MCF 10A (cell line): ENCODE measurements around the gene FTCD. TPM values are rescaled to one million over a fixed set of nuclear protein-coding genes. Genes with fewer than 3 reads are reported as not detected.
"Not testable (repeated sequence)": the region's sequence is repeated elsewhere in the genome, so short reads cannot be mapped to it uniquely, and the experiment has no call there.

Experiments used
- BruUV-seq: library from RNA; stranded (reverse); fragments of 400-500 nt; replicated peaks from 2 replicates; lab custom pipeline; 2021; lab: Mats Ljungman, UMichigan
- CTCF ChIA-PET: fragments of 300-600 bp; sonication (Branson Sonifier 250); formaldehyde crosslinking; extraction: SDS; loops from one replicate; lab custom pipeline; 2021; ENCODE audit warnings: antibody characterized with exemption, inconsistent platforms; lab: Yijun Ruan, JAX
- POLR2A ChIA-PET: fragments of 300-600, 350-650 bp; sonication (Branson Sonifier 250); formaldehyde crosslinking; extraction: SDS; loops from one replicate; lab custom pipeline; 2020; ENCODE audit warnings: antibody characterized with exemption, inconsistent platforms; lab: Yijun Ruan, JAX
- DNase-seq: peaks from one replicate; pipeline ENCODE4 v3.0.0-alpha.2; 2018; ENCODE audit not compliant: unreplicated experiment
- H3K27ac Mint-ChIP-seq: one replicate; pipeline ENCODE4 v1.8.0; 2022; ENCODE audit warnings: mild to moderate bottlenecking, low read depth, mixed read lengths; ENCODE audit not compliant: unreplicated experiment
- H3K27me3 Mint-ChIP-seq: one replicate; pipeline ENCODE4 v1.8.0; 2022; ENCODE audit warnings: mixed read lengths; ENCODE audit not compliant: insufficient read depth, unreplicated experiment
- H3K36me3 Mint-ChIP-seq: one replicate; pipeline ENCODE4 v1.8.0; 2022; ENCODE audit warnings: mild to moderate bottlenecking, moderate library complexity, mixed read lengths; ENCODE audit not compliant: insufficient read depth, unreplicated experiment
- H3K4me1 Mint-ChIP-seq: one replicate; pipeline ENCODE4 v1.8.0; 2022; ENCODE audit warnings: mixed read lengths; ENCODE audit not compliant: insufficient read depth, unreplicated experiment
- H3K4me3 Mint-ChIP-seq: one replicate; pipeline ENCODE4 v1.8.0; 2022; ENCODE audit warnings: mild to moderate bottlenecking, moderate library complexity, mixed read lengths; ENCODE audit not compliant: unreplicated experiment
- H3K9me3 Mint-ChIP-seq: one replicate; pipeline ENCODE4 v1.8.0; 2022; ENCODE audit warnings: mixed read lengths; ENCODE audit not compliant: unreplicated experiment
- intact Hi-C: fragments of 100-400 bp; cut with micrococcal nuclease; formaldehyde crosslinking; loops from 2 replicates; pipeline ENCODE4 v1.14.1; 2022
- total RNA-seq: library from RNA; stranded (reverse); gene quantifications from 2 replicates; pipeline ENCODE4 v1.2.3, GENCODE V29; 2022
- TF ChIP-seq, protein P1 (sequence below): fragments of 200-600 bp; IDR thresholded peaks from one replicate; pipeline ENCODE4 v1.8.0; 2022; ENCODE audit warnings: antibody characterized with exemption, mild to moderate bottlenecking; ENCODE audit not compliant: unreplicated experiment

FTCD gene
- total RNA-seq, 1 experiment from 2014 or later: not detected

DNA sequence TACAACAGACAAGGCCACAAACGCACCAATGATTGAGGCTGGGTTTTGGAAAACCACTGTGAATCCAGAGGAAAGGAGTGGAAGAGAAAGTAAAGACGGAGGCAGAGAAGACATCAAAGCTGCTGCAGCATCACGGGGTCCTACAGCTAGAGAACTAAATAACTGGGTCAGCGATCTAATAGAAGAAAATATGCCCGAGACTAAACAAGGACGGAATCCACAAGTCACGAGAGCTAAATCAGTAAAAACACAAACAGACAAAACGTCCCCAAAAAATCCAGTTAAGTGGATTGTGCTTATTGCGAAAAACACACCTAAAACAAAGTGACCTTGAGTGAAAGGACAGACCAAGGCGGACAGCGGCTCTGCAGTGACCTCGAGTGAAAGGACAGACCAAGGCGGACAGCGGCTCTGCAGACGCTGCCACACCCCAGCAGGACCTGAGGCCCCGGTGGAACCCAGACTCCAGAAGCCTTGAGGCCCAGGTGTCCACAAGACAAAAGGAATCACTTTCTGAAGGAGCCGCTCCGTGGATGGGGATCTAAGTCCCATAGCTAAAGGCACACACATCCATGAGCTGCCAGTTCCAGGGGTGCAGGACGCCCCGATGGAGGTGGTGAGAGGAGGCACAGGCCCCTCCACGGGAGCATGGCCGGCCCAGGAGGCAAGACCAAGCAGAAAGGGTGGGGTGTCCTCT, 6.0 kb downstream of the FTCD start:
- Mint-ChIP-seq H3K9me3 (no peaks in the 10 kb centered on the region), H3K27me3 (no peaks in the 10 kb centered on the region), H3K4me1 (no peaks in the 10 kb centered on the region), H3K36me3 (no peaks in the 10 kb centered on the region), H3K4me3 (no peak overlapping the region), H3K27ac (no peak overlapping the region)
- CTCF ChIA-PET: interaction anchor here (0.7 kb wide), 1 partner anchor 33 kb away, joined by 3 read pairs; no protein-coding TSS in a partner anchor
- DNase-seq: no peak
- POLR2A ChIA-PET: no interaction called here
- TF ChIP-seq, protein P1, sequence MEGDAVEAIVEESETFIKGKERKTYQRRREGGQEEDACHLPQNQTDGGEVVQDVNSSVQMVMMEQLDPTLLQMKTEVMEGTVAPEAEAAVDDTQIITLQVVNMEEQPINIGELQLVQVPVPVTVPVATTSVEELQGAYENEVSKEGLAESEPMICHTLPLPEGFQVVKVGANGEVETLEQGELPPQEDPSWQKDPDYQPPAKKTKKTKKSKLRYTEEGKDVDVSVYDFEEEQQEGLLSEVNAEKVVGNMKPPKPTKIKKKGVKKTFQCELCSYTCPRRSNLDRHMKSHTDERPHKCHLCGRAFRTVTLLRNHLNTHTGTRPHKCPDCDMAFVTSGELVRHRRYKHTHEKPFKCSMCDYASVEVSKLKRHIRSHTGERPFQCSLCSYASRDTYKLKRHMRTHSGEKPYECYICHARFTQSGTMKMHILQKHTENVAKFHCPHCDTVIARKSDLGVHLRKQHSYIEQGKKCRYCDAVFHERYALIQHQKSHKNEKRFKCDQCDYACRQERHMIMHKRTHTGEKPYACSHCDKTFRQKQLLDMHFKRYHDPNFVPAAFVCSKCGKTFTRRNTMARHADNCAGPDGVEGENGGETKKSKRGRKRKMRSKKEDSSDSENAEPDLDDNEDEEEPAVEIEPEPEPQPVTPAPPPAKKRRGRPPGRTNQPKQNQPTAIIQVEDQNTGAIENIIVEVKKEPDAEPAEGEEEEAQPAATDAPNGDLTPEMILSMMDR: no peak
- no TSS peak for BruUV-seq
- intact Hi-C loops: no loop called here

DNA sequence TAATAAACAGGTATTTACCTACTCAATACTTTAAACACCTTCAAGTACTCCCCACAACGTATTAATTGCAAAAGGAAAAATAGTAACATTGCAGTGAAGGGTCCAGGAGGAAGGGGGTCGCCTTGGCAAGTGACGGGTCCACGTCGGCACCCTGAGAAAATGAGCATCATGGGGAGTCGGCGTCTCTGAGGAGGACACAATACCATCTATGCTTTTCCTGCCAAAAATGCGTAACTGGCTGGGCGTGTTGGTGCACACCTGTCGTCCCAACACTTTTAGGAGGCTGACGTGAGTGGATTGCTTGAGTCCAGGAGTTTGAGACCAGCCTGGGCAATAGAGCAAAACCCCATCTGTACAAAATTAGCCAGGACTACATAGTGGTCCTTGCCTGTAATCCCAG, 7.3 kb downstream of the FTCD start:
- ChIA-PET CTCF (no interaction called here), POLR2A (no interaction called here)
- Mint-ChIP-seq H3K27me3 (no peaks in the 10 kb centered on the region), H3K27ac (peak overlapping the region; percentile 39), H3K36me3 (no peaks in the 10 kb centered on the region), H3K4me1 (peaks cover 7% of the 10 kb centered on the region), H3K4me3 (no peak overlapping the region), H3K9me3 (no peaks in the 10 kb centered on the region)
- TF ChIP-seq, protein P1: no peak
- no TSS peak for BruUV-seq
- intact Hi-C loops: no loop called here
- no peak for DNase-seq

DNA sequence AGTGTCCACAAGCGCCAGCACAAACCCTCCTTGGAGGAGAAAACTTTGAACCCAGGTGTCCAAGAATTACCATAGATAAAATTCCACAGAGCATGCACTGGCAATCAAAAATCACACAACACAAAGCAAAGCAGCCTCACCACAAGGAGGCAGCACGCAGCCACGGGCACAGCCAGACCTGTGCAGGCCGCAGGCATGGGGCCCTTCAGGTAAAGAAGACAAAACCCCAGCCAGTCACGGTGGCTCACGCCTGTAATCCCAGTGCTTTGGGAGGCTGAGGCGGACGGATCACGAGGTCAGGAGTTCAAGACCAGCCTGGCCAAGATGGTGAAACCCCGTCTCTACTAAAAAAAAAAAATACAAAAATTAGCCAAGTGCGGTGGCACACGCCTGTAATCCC, 8.0 kb downstream of the FTCD start:
- intact Hi-C loops, H3K9me3 Mint-ChIP-seq, BruUV-seq, H3K4me1 Mint-ChIP-seq, H3K36me3 Mint-ChIP-seq, POLR2A ChIA-PET, H3K27ac Mint-ChIP-seq, H3K4me3 Mint-ChIP-seq, H3K27me3 Mint-ChIP-seq: not testable (repeated sequence)
- TF ChIP-seq, protein P1: peak; percentile 51
- peak; percentile 54 for DNase-seq
- CTCF ChIA-PET: interaction anchor here (0.5 to 0.6 kb wide), 3 partner anchors 21 to 89 kb away, joined by 4 to 5 read pairs (median 4); no protein-coding TSS in a partner anchor

DNA sequence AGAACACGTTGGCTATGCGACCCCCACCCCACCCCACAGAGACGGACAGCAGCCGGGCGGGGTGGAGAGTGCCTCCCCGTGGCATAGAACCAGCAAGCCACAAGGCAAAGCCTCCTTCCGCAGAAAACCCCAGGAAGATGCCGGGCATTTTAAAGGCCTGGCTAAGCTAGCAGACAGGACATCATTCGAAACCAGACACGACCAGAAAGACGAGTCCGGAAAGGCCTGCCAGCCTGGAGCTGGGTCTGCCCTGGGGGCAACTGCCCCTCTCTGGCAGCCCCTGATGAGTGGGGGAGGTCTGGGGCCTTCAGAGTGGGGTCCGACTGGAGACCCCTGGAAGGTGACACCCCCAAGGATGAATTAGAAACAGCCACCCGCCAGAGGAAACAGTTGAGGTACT, 8.5 kb downstream of the FTCD start:
- intact Hi-C loops: no loop called here
- peaks cover 7% of the 10 kb centered on the region for H3K4me1 Mint-ChIP-seq

More for the DNA sequence above, 8.5 kb downstream of the FTCD start:
- no TSS peak for BruUV-seq
- ChIA-PET CTCF (interaction anchor here (0.5 to 0.6 kb wide), 3 partner anchors 65 to 89 kb away, joined by 3 to 5 read pairs (median 4); no protein-coding TSS in a partner anchor), POLR2A (no interaction called here)
- Mint-ChIP-seq H3K36me3 (no peaks in the 10 kb centered on the region), H3K9me3 (no peaks in the 10 kb centered on the region), H3K27ac (no peak overlapping the region), H3K4me3 (no peak overlapping the region), H3K27me3 (no peaks in the 10 kb centered on the region)
- no peak for DNase-seq
- TF ChIP-seq, protein P1: no peak
